Stimulated activated CD4-positive, alpha-beta T cell treated with anti-CD3 and anti-CD28 coated beads, Interleukin-1b, Interleukin-23, amount 100 ng/mL, for 1 hour (primary cell): ENCODE measurements around the gene DACH1.

ENCODE experiments used
- DNase-seq, 2 donors: peaks; one replicate each; pipeline ENCODE4 v3.0.0-alpha.2; 2020; ENCODE audit warnings: low read depth in 2 of 2

The DACH1 gene

DNA sequence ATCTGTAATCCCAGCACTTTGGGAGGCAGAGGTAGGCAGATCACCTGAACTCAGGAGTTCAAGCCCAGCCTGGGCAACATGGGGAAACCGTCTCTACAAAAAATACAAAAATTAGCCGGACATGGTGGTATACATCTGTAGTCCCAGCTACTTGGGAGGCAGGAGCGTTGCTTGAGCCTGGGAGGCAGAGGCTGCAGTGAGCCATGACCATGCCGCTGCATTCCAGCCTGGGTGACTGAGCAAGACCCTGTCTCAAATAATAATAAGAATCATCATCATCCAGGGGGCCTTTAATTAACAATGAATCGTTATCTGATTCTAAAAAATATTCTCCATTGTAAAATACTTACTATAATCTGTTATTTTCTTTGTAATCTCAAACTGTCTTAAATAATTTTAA, 283.4 kb downstream of the DACH1 start:
- DNase-seq = no peak

- DNase-seq = no peak
Measured at GRCh38 chr13:71580614-71581013, 286.4 kb downstream of the DACH1 start.

DNA sequence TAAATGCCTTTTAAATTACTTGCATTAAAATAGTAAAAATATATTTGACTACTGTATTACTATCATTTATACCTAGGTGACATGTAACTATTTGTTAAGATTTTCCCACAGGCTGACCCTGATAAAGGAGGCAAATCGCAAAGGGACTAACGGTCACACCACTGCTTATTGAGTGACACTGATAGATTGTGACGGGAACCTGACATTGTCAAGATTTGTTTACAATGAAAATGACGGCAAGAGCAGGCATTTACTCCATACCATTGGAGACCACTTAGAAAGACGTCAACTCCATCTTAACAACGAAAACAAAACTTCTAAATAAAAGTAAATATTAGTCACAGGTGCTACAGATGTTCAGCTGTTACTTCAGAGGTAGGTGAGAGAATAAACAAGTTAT, 289.0 kb downstream of the DACH1 start:
- DNase-seq = no peak

- no peak for DNase-seq
Measured at GRCh38 chr13:71577127-71577526, 289.9 kb downstream of the DACH1 start.

GRCh38 chr13:71576571-71576970, 290.4 kb downstream of the DACH1 start:
- DNase-seq = no peak

DNA sequence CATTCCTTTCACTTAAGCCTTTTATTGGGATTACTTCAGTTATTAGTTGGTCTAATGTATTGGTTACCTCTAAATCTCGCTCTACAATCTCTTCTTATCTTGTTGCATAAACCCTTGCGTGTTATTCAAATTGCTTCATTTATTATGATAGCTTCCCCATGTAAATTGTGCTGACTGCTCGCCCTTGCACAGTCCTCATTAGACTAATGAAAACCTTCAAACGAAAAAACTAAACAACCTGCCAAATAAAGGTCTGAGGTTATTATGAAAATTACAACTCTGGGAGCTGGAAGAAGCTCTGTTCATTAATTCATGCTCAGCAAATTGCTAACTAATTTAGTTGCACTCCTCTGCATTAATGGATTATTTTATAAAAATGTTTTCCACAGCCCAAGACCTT, 320.1 kb downstream of the DACH1 start:
- DNase-seq = no peak

- DNase-seq = no peak
Measured at GRCh38 chr13:71540098-71540497, 326.9 kb downstream of the DACH1 start.

GRCh38 chr13:71536201-71536600, 330.8 kb downstream of the DACH1 start:
- DNase-seq = no peak

- DNase-seq = no peak
Measured at GRCh38 chr13:71524613-71525304, 342.2 kb downstream of the DACH1 start.

GRCh38 chr13:71524245-71524612, 342.8 kb downstream of the DACH1 start:
- no peak for DNase-seq

- no peak for DNase-seq
Measured at GRCh38 chr13:71522941-71523526, 344.0 kb downstream of the DACH1 start.

DNA sequence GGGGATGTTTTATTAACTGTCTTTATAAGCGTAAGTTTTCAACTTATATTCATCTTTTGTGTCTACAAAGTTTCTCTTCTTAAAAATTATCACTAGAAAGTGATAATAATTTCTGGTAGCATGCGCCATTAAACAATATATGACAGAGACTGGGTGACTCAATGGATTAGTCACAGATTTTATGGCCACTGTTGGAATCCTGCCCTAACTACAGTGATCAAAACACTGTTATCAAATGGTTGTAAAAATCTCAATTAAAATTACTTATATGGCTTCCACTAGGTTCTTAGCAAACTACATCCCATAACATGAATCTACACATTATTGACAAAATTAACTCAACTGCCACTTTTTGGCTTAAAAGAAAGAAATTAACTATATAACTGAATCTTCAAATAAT, 350.0 kb downstream of the DACH1 start:
- no peak for DNase-seq

GRCh38 chr13:71516521-71516920, 350.5 kb downstream of the DACH1 start:
- no peak for DNase-seq

GRCh38 chr13:71515744-71516038, 351.3 kb downstream of the DACH1 start:
- DNase-seq = no peak

GRCh38 chr13:71514900-71515743, 351.9 kb downstream of the DACH1 start:
- DNase-seq = no peak

DNA sequence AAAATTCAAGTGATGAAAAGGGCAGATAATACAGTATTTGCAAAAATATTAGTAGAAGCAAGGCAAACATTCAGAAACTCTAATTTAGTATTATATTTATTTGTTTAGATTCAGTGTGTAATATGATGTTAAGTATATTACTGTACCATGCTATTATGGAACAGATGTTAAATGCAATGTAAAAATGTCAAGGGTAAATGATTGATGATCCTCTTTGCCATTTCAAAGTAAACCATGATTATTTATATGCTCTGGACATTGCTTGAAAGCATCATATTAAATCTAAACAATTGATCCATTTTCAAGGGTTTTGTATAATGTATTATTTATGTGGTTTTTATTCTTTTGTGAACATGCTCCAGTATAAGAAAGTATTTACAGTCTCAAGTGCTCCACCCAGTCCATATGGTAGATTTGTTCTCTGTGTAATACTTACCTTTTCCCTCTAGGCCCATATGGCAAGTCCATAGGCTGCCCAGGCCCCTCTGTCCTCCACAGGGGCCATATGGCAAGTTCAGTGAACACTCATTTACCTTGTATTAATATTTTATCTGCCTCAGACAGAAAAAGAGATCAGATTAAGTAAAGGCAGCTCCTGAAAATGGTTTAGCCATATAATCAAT, 353.5 kb downstream of the DACH1 start:
- DNase-seq = no peak

- DNase-seq = no peak
Measured at GRCh38 chr13:71503781-71504180, 363.2 kb downstream of the DACH1 start.

- DNase-seq = no peak
Measured at GRCh38 chr13:71499944-71500514, 367.0 kb downstream of the DACH1 start.

- DNase-seq = no peak
Measured at GRCh38 chr13:71499235-71499634, 367.8 kb downstream of the DACH1 start.

- DNase-seq = no peak
Measured at GRCh38 chr13:71493189-71493588, 373.8 kb downstream of the DACH1 start.

DNA sequence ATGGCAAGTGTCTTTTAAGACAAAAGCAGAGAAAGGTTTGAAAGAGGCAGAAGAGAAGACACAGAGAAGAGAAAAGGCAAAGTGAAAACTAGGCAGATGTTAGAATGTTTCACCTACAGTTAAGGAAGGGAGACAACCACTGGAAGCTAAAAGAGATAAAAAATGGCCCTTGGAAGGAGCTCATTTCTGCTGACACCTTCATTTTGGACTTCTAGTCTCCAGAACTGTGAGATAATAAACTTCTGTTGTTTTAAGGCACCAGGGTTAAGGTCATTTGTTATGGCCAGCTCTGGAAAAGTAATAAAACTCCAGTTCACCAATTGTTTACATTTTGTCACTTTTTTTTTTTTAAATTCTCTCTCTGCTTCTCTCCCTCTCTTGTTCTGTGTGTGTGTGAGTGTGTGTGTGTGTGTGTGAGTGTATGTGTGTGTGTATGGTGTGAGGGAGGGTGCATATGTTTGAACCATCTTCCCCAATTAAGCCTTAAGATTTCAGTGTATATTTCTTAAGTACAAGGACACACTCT, 374.6 kb downstream of the DACH1 start:
- no peak for DNase-seq

- no peak for DNase-seq
Measured at GRCh38 chr13:71491010-71491409, 376.0 kb downstream of the DACH1 start.
